HUES64 (cell line): Measurements from ENCODE around the gene CLPX.
"Not testable (repeated sequence)": the region's sequence is repeated elsewhere in the genome, so short reads cannot be mapped to it uniquely, and the experiment has no call there.

Source experiments
- H3K27ac ChIP-seq: 2 replicates; pipeline ENCODE4 v1.7.0; 2013; ENCODE audit warnings: low read depth, low read length, inconsistent platforms
- H3K27me3 ChIP-seq: 2 replicates; pipeline ENCODE4 v1.6.1; 2013; ENCODE audit warnings: mild to moderate bottlenecking, low read length; ENCODE audit not compliant: insufficient read depth
- H3K36me3 ChIP-seq: 2 replicates; pipeline ENCODE4 v1.6.1; 2013; ENCODE audit warnings: mild to moderate bottlenecking, low read length; ENCODE audit not compliant: insufficient read depth
- H3K4me1 ChIP-seq: 2 replicates; pipeline ENCODE4 v1.6.1; 2013; ENCODE audit warnings: mild to moderate bottlenecking, low read length, moderate library complexity; ENCODE audit not compliant: insufficient read depth
- H3K4me3 ChIP-seq: 2 replicates; pipeline ENCODE4 v1.5.1; 2013; ENCODE audit warnings: mild to moderate bottlenecking, low read length, moderate library complexity
- H3K9ac ChIP-seq: 2 replicates; pipeline ENCODE4 v1.6.1; 2013; ENCODE audit warnings: mild to moderate bottlenecking, low read depth, low read length
- H3K9me3 ChIP-seq: 2 replicates; pipeline ENCODE4 v1.6.1; 2013; ENCODE audit warnings: low read depth, low read length; ENCODE audit not compliant: insufficient read depth
- WGBS: fragments of 150-250, 120-280 bp; methylation state at CpG from one replicate; pipeline ENCODE4 v1.1.7; 2013; ENCODE audit warnings: missing lambda C conversion rate; 5-methylcytosine and 5-hydroxymethylcytosine counted together

The CLPX gene

DNA sequence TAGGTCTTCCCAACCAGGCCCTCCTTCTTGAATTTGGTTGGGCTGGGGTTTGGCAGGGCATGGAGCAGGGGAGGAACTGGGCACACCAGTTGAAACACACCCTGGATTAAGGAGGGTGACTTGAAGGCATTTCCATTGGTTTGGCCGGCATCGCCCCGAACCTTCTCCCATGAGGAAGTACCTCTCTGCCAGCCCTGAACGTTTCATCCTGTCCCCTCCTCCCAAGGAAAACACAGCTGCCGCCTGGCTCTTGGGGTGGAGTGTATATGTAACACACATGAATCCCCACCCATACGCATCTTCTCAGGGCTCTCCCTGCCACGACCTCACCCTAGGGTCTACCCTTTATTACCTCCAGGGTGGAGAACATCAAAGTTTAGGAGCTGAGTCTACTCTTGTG is 84.7 kb downstream of the CLPX start:
- no peak overlapping the region for H3K27ac ChIP-seq
- no peaks in the 10 kb centered on the region for H3K9me3 ChIP-seq
- no peak overlapping the region for H3K4me3 ChIP-seq
- H3K4me1 ChIP-seq = 0 out of 2 replicates have a peak, but pooled peaks cover 5% of the 10 kb centered on the region
- 89% methylated on average over 6 of the region's 7 CpGs for WGBS
- peaks cover 2% of the 10 kb centered on the region; the same call in 1 of the 2 replicates for H3K36me3 ChIP-seq
- peaks cover 14% of the 10 kb centered on the region for H3K27me3 ChIP-seq
- no peak overlapping the region for H3K9ac ChIP-seq

DNA sequence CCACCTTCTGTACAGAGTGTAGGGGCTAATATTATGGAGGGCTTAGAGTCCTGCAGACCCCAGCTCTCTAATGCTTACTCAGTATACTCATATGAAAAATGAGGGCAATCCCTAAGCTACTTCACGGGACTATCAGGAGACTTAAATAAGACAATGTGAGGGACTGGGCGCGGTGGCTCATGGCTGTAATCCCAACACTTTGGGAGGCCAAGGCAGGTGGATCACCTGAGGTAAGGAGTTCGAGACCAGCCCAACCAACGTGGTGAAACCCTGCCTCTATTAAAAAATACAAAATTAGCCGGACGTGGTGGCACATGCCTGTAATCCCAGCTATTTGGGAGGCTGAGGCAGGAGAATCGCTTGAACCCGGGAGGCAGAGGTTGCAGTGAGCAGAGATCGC is 85.3 kb downstream of the CLPX start:
- H3K4me3 ChIP-seq, H3K9ac ChIP-seq, H3K27ac ChIP-seq, H3K36me3 ChIP-seq, H3K9me3 ChIP-seq, H3K4me1 ChIP-seq: not testable (repeated sequence)
- WGBS = 91% methylated on average over 10 of the region's 10 CpGs
- peaks cover 14% of the 10 kb centered on the region for H3K27me3 ChIP-seq

DNA sequence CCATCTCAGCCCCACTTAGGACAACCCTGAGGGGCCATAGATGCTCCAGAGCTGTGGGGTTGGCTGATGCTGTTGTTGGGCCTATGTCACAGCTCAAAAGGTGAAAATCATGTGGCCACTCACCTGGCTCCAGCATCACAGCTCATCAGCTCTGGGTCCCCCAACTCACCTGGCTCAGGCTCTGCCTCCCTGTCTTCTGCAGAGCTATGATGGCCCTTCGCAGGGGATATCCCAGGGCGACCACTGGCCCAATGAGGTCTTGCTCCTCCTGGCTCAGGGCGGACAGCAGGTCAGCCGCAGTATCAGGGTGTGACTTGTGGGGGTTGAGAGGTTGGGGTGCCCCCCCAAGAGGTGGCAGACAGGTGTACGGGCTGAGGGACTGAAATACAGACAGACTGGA is 85.8 kb downstream of the CLPX start:
- 94% methylated on average over 5 of the region's 5 CpGs for WGBS
- H3K36me3 ChIP-seq = no peaks in the 10 kb centered on the region

More for the DNA sequence above, 85.8 kb downstream of the CLPX start:
- no peaks in the 10 kb centered on the region for H3K9me3 ChIP-seq
- H3K27ac ChIP-seq = no peak overlapping the region
- H3K4me3 ChIP-seq = no peak overlapping the region
- 0 out of 2 replicates have a peak, but pooled peaks cover 5% of the 10 kb centered on the region for H3K4me1 ChIP-seq
- peaks cover 14% of the 10 kb centered on the region for H3K27me3 ChIP-seq
- H3K9ac ChIP-seq = no peak overlapping the region
